GM21390 (cell line): Measurements from ENCODE around the gene FCER2.

Experiments
- ATAC-seq: cut with Tn5 transposase; IDR thresholded peaks from one replicate; pipeline ENCODE4 v1.9.1; 2021; ENCODE audit not compliant: unreplicated experiment

FCER2 gene

GRCh38 chr19:7733376-7733775 lies 31.4 kb upstream of the FCER2 start:
- no peak for ATAC-seq

- ATAC-seq, result no peak
Observed at GRCh38 chr19:7732045-7732444, 30.1 kb upstream of the FCER2 start, which contains the start of gene CLEC4G. TSS of gene CLEC4G (minus strand) at chr19:7732110. CDS start at chr19:7732102, 8 bp downstream.

- no peak for ATAC-seq
Observed at GRCh38 chr19:7731615-7732014, 29.7 kb upstream of the FCER2 start.

DNA sequence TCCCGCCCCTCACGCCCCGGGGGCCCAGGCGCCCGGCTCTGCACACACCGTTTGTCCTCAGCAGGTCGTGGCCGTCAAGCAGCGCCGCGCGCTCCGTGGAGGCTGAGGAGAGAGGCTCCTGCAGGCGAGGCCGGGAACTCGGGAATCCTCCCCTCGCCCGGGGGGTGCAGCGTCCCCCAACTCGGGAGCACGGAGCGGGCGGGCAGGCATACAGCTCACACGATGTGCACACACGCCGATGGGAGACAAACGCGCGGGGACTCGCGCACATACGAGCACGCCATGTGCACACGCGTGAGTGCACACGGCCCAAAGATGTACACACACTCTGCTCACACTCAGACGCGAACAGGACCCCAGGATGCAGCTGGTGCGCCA lies 29.3 kb upstream of the FCER2 start:
- ATAC-seq, result no peak

DNA sequence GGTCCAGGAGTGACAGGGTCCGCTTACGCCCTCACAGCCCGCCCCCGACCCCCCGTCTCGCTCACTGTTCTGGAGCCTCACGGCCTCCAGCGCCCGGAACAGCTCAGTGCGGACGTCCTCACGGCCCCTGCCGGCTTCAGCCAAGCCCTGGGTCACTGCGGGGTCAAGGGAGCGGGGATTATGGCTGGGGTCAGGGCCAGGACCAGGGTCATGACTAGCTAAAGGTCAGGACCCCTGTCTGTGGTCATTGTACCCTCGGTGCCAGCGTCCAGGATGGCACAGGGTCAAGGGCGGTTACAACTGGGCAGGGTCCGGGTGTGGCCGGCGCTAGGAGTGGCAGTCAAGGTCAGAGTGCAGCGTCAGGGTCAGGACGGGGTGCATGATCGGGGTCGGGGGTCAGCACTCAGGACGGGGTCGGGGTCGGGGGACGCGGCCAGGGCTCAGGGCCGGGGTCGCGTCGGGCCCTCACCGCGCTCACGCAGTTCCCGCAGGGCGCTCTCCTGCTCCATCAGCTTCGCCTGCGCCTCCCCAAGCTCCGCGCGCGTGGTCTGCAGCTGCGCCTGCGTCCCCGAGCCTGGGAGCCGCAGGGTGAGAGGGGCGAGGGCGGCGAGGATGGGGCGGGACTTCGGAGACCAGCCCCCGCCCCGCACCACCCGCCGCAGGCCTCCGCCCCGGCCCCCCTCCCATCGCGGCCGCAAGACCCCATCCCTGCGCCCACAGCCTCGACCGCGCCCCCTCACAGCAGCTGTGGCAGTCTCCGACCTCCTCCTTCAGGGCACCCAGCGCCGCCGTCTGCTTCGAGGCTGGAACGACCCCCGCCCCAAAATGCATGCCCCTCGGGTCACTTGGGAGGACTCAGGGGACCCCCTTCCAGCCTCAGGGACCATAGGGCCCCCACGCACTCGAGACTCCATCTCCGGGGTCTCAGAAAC lies 28.6 kb upstream of the FCER2 start:
- ATAC-seq, result no peak

- no peak for ATAC-seq
Observed at GRCh38 chr19:7729831-7730285, 27.9 kb upstream of the FCER2 start.

DNA sequence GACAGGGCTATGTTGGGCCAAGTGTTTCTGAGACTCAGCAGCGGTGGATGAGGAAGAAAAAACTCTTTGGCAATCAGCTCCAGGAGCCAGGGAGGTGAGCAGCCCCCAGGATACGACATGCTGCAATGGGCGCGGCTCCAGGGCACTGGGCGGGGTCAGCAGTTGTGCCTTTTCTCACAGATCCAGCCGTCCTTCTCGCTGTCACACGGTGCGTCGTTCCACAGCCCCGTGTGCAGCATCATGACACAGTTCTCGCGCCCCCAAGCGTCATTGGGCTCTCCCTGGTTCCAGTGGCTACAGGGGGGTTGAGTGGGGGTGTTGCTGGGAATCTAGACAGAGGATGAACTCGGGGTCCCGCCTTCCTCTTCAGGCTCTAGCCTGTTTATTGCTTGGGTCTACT lies 27.3 kb upstream of the FCER2 start:
- ATAC-seq, result no peak

DNA sequence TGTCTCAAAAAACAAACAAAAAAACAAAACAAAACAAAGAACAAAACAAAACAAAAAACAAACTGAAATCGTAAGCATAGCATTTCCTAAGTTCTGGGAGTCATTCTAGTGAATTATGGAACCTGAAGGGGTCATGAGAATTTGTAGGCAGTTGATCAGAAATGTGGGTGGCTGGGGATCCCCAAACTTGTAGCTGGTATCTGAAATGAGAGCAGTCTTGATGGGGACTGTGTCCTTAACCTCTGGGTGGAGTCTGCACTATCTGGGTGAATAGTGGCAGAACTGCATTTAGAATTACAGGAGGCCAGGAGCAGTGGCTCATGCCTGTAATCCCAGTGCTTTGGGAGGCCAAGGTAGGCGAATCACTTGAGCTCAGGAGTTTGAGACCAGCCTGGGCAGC lies 23.9 kb upstream of the FCER2 start:
- ATAC-seq, result no peak

DNA sequence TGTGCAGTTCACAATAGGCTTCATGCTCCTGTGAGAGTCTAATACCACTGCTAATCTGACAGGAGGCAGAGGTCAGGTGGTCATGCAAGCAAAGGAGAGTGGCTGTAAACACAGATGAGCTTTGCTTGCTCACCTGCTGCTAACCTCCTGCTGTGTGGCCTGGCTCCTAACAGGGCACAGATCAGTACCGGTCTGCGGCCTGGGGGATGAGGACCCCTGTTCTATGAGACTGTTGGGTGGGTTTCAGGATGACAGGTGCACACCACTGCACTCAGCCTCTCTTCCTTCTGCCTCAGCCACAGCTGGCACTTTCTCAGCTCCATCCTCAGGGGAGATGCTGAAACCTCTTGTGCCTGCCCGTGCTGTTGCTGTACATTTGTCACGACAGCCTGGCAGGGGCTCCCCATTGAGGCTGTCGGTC lies 20.3 kb upstream of the FCER2 start:
- ATAC-seq, result no peak

- ATAC-seq, result no peak
Observed at GRCh38 chr19:7720351-7720750, 18.4 kb upstream of the FCER2 start.

DNA sequence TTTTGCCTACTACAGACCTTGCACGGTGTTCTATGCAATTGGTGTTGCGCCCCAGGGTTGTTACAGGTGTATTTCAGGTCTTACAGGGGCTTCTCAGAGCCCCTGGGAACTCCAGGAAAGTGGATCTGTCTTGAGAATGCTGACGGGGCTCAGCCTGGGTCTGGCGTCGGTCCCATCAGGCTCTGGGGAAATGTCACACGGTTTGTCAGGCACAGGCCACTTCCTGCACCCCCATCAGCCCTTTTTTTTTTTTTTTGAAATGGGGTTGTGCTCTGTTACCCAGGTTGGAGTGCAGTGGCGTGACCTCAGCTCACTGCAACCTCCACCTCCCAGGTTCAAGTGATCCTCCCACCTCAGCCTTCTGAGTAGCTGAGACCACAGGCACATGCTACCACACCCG lies 16.7 kb upstream of the FCER2 start:
- no peak for ATAC-seq

- no peak for ATAC-seq
Observed at GRCh38 chr19:7716762-7717161, 14.8 kb upstream of the FCER2 start.

GRCh38 chr19:7715671-7716070 lies 13.7 kb upstream of the FCER2 start:
- ATAC-seq, result no peak

- no peak for ATAC-seq
Observed at GRCh38 chr19:7710616-7711015, 8.7 kb upstream of the FCER2 start.

- ATAC-seq, result no peak
Observed at GRCh38 chr19:7709932-7710460, 8.1 kb upstream of the FCER2 start.

DNA sequence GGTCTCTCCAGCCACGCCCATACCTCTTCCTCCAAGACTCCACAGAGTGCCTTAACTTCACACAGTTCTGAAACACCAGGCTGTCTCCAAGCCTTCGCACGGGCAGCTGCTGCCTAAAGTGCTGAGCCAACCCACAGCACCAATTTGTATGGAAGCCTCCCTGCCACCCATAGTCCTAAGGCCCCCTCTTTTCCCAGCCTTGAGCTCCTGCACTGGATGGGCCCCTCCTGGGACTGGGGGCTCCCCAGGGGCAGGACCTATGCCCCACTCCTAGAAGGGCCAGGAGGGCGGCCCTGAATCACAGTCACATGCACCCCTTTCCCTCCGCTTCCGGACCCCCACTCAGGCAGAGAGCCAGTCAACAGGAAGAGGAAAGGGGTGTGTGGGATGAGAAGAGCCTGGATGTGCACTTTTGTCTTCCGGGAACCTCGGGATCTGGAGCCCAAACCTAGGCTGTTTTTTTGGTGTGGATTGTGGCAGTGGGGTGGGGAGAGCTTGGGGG lies 5.1 kb upstream of the FCER2 start:
- no peak for ATAC-seq

- ATAC-seq, result no peak
Observed at GRCh38 chr19:7706188-7706954, 4.4 kb upstream of the FCER2 start.

GRCh38 chr19:7705387-7706187 lies 3.7 kb upstream of the FCER2 start:
- peak; percentile 34 for ATAC-seq

GRCh38 chr19:7704280-7705060 lies 2.5 kb upstream of the FCER2 start:
- ATAC-seq, result no peak

DNA sequence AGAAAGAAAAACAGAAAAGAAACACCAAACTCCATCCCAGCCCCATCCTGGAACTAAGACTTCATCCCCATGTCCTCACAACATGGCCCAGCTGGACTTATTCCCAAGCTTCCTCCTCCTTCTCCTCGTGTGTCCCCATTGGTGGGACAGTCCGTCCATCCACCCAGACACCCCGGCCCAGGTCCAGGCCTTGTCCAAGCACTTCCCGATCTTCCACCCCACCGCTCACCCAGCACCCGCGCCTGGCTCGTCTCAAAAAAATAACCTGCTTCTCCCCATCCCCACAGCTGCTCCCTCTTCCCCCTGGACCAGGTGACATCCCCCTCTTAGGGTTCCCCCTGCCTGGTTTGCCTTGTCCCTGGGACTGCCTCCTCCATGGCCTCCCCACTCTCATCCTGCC lies 1.4 kb upstream of the FCER2 start:
- ATAC-seq, result no peak
